ENCODE measurements around the gene ENTPD5.
A peak's percentile ranks its signal among the peaks of the same experiment; 100 is the strongest.

Gene ENTPD5, protein sequence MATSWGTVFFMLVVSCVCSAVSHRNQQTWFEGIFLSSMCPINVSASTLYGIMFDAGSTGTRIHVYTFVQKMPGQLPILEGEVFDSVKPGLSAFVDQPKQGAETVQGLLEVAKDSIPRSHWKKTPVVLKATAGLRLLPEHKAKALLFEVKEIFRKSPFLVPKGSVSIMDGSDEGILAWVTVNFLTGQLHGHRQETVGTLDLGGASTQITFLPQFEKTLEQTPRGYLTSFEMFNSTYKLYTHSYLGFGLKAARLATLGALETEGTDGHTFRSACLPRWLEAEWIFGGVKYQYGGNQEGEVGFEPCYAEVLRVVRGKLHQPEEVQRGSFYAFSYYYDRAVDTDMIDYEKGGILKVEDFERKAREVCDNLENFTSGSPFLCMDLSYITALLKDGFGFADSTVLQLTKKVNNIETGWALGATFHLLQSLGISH

GRCh38 chr14:74018586-74019407, at the start of gene ENTPD5, which contains the start of gene BBOF1:
Gene ENTPD5 (minus strand): TSS chr14:74019288. CDS start chr14:73988102, 31,186 bp downstream.
Gene BBOF1 (plus strand): TSS chr14:74019349. CDS start chr14:74019479, 130 bp downstream.
- TF ChIP-seq CTCF (IDR thresholded peaks at IDR 0.05; ENCODE audit: borderline replicate concordance, insufficient read depth, low read depth, low read length) = 0 out of 2 replicates have a peak, but pooled peaks have one; percentile 9
- peak within 1 kb of the TSS; percentile 99 for H3K4me3 ChIP-seq (ENCODE audit: low read depth, low read length)

DNA sequence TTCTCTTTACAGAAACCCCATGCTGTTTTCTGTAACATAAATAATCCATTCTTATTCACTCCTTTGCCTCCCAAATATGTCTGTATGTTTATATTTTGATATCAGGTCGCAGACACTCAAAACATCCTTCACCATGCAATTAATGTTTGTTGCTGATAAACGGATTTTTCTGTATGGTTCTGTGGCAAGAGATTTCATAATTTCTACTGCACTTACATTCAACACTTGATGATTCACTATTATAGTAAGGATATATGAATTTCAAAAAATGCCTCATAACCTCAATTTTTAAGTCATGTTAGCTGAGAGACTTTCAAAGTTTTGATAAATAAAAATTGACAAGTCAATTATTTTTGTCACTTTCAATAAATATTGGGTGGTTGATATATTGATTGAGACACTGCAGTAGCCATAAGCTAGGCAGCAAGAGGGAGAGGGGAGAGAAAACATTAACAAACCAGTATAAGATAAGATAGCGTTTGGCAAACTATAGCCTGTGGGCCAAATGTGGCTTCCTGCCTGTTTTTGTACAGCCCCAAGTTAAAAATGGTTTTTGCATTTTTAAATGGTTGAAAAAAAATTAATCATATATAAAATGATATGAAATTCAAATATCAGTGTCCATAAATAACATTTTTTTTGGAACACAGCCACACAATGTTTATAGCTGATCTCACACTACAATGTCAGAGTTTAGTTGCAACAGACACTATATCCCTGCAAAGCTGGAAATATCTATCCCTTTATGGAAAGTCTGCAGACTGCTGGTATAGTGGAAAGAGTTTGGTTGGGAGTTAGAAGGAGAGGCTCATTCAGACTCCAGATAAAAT, 46.9 kb upstream of the ENTPD5 start:
- no peak overlapping the region for H3K4me3 ChIP-seq (ENCODE audit: low read depth, low read length)
- no peak for TF ChIP-seq CTCF (IDR thresholded peaks at IDR 0.05; ENCODE audit: borderline replicate concordance, insufficient read depth, low read depth, low read length)

DNA sequence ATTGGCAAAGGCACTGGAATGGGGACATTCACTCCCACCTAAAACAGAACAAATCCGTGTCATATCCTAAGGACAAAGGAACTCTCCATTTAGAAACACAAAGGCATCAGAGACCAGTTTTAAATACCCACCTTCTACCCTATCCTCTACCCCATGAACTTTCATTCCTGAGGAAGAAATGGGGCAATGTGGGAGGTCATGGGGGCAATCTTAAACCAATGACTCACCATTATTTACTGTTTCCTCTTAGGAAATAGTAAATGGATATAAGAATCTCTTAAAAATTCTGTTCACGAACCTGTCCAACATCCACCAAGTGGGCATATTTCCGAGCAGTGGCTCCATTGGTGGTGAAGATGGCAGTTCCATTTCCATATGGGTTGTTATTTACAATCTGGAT, 45.8 kb upstream of the ENTPD5 start:
- H3K4me3 ChIP-seq (ENCODE audit: low read depth, low read length) = no peak overlapping the region
- TF ChIP-seq CTCF (IDR thresholded peaks at IDR 0.05; ENCODE audit: borderline replicate concordance, insufficient read depth, low read depth, low read length) = no peak

GRCh38 chr14:74064426-74064825, 45.3 kb upstream of the ENTPD5 start:
- no peak for TF ChIP-seq CTCF (IDR thresholded peaks at IDR 0.05; ENCODE audit: borderline replicate concordance, insufficient read depth, low read depth, low read length)
- H3K4me3 ChIP-seq (ENCODE audit: low read depth, low read length) = no peak overlapping the region

DNA sequence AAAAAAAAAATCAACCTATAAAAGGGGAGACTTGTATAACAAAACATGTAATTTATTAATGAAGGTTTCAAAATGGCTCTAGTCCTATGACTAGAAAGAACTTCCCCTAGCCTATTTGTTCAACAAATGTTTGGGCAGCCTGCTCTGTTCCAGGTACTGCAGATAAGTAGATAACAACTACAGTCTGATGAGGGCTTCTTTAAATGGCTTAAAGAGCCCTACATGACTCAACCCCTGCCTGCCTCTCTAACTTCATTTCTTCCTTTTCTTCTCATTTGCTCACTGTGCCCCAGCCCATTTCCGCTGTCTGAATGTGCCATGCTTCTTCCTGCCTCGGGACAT, 43.7 kb upstream of the ENTPD5 start:
- TF ChIP-seq CTCF (IDR thresholded peaks at IDR 0.05; ENCODE audit: borderline replicate concordance, insufficient read depth, low read depth, low read length) = no peak
- no peak overlapping the region for H3K4me3 ChIP-seq (ENCODE audit: low read depth, low read length)

- H3K4me3 ChIP-seq (ENCODE audit: low read depth, low read length) = no peak overlapping the region
- TF ChIP-seq CTCF (IDR thresholded peaks at IDR 0.05; ENCODE audit: borderline replicate concordance, insufficient read depth, low read depth, low read length) = no peak
Observed at GRCh38 chr14:74049876-74050495, 30.9 kb upstream of the ENTPD5 start.

Measured in GM12875 (cell line).